Esophagus squamous epithelium (tissue), 5 donors: Measurements from ENCODE around the gene ZNF524. TPM values are rescaled to one million over a fixed set of nuclear protein-coding genes. Genes with fewer than 3 reads are reported as not detected.

Experiments used
- DNase-seq: peaks from one replicate; lab custom pipeline; 2025; lab: John Stamatoyannopoulos, UW
- H3K27ac ChIP-seq, 4 donors: fragments of 200-600 bp; sonication (generic); one replicate each; pipeline ENCODE4 v1.5.1; 2016 to 2019; ENCODE audit warnings: mild to moderate bottlenecking in 1 of 4
- H3K27me3 ChIP-seq, 4 donors: fragments of 200-600 bp; sonication (generic); 1 replicate in 3 of 4; 2 replicates in 1 of 4; pipeline versions ENCODE4 v1.5.1 to v1.6.0; 2017 to 2021; ENCODE audit warnings: antibody characterized with exemption in 1 of 4
- H3K36me3 ChIP-seq, 3 donors: fragments of 200-600 bp; sonication (generic); one replicate each; pipeline ENCODE4 v1.5.1; 2016 to 2019
- H3K4me1 ChIP-seq, 3 donors: fragments of 200-600 bp; sonication (generic); one replicate each; pipeline ENCODE4 v1.5.1; 2017 to 2019
- H3K4me3 ChIP-seq, 4 donors: fragments of 200-600 bp; sonication (generic); 1 replicate in 3 of 4; 2 replicates in 1 of 4; pipeline ENCODE4 v1.5.1; 2016 to 2019; ENCODE audit warnings: mild to moderate bottlenecking in 2 of 4, moderate library complexity in 1 of 4
- H3K9me3 ChIP-seq, 3 donors: fragments of 200-600 bp; sonication (generic); one replicate each; pipeline ENCODE4 v1.5.1; 2016 to 2019
- POLR2A ChIP-seq, 4 donors: fragments of 450-650 bp; IDR thresholded peaks; one replicate each; pipeline ENCODE4 v1.6.1; 2017; ENCODE audit warnings: antibody characterized with exemption in 4 of 4, mild to moderate bottlenecking in 4 of 4, moderate library complexity in 3 of 4
- WGBS, 2 donors: methylation state at CpG; one replicate each; pipeline ENCODE4 v1.1.5; 2018; 5-methylcytosine and 5-hydroxymethylcytosine counted together
- intact Hi-C: fragments of 100-400 bp; cut with DNase I; formaldehyde crosslinking; loops from one replicate; pipeline ENCODE4 v1.15.0; 2022
- total RNA-seq, 4 donors: library from RNA; depleted of rRNA; stranded (reverse); fragments of >200 nt; gene quantifications; one replicate each; pipeline ENCODE4 v1.1.0, GENCODE V29; 2016
- TF ChIP-seq, protein P1 (sequence below), 6 experiments: fragments of 450-650 bp in 4 of 6; fragments of 200-600 bp in 2 of 6; sonication (generic) in 2 of 6; IDR thresholded peaks; one replicate each; pipeline ENCODE4 v1.5.1; 2016 to 2019; ENCODE audit warnings: antibody characterized with exemption in 6 of 6, mild to moderate bottlenecking in 4 of 6, moderate library complexity in 4 of 6
- donor health status: DM: yes; HTN: yes; CAD: no.

ZNF524 gene
- total RNA-seq, 4 donors from 2014 or later = 17.7 to 25.9 (median 22.9) TPM

DNA sequence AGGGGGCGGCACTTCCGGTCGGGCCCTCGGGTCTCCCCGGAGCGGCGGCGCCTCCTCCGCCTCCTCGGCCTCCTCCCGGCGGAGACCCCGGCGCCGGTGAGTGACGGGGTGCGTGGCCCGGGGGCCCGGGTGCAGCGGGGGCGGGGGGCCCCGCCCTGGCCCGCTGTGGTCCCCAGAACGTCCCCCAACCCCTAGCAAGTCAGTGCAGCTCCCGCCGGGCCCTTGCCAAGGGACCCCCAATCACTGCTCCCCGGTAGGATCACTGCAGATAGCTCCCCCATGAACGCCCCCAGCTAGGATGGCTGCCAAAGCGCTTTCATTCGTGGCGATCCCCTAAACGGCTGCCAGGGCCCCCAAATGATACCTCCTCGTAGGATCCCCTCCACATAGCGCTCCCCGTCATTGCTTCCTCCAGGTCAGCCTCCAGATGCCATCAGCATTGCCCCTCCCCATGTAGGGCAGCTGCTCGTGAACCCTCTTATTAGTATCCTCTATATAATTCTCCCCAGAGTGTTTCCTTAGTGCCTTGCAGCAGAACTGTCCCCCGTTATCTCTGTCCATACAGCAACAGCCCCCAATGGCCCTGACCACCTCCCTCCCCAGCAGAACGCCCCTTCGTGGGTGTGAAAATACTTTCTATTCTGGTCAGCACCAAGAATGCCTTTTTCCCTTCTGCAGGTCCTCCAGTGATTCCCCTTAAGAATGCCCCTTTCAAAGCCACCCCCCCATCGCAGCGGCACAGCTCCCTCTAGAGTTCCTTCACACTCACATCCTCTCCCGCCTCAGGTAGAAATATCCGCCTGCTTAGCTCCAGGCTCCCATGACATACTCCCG lies 5.8 kb downstream of the ZNF524 start, which contains the start of gene ZNF865:
ZNF865 (plus strand) TSS at position 11 of the 834 bp plus-strand sequence. CDS start 7,972 bp downstream, outside the sequence.
- 1% methylated on average over 16 to 20 of the region's 44 CpGs for WGBS, 2 donors
- no peaks in the 10 kb centered on the region for H3K9me3 ChIP-seq
- peak within 1 kb of the TSS; percentile 77 to 86 (median 82) for H3K4me3 ChIP-seq
- TF ChIP-seq, protein P1, sequence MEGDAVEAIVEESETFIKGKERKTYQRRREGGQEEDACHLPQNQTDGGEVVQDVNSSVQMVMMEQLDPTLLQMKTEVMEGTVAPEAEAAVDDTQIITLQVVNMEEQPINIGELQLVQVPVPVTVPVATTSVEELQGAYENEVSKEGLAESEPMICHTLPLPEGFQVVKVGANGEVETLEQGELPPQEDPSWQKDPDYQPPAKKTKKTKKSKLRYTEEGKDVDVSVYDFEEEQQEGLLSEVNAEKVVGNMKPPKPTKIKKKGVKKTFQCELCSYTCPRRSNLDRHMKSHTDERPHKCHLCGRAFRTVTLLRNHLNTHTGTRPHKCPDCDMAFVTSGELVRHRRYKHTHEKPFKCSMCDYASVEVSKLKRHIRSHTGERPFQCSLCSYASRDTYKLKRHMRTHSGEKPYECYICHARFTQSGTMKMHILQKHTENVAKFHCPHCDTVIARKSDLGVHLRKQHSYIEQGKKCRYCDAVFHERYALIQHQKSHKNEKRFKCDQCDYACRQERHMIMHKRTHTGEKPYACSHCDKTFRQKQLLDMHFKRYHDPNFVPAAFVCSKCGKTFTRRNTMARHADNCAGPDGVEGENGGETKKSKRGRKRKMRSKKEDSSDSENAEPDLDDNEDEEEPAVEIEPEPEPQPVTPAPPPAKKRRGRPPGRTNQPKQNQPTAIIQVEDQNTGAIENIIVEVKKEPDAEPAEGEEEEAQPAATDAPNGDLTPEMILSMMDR (IDR thresholded peaks at IDR 0.05) = peak; percentile 58 to 76 (median 64)
- TF ChIP-seq POLR2A (IDR thresholded peaks at IDR 0.05) = no peak
- H3K4me1 ChIP-seq = peaks cover 27 to 69% (median 34%) of the 10 kb centered on the region in 3 donors
- no peaks in the 10 kb centered on the region for H3K27me3 ChIP-seq
- intact Hi-C loops = no loop called here
- no peak for DNase-seq
- H3K36me3 ChIP-seq = peaks cover 0 to 42% (median 11%) of the 10 kb centered on the region in 3 donors
- H3K27ac ChIP-seq = peak within 1 kb of the TSS; percentile 96 to 97 (median 97)

- peak overlapping the region; percentile 77 to 86 (median 82) for H3K4me3 ChIP-seq
- intact Hi-C loops = no loop called here
- WGBS, 2 donors = 18 to 25% methylated on average over 11 to 12 of the region's 12 CpGs
- peaks cover 0 to 43% (median 11%) of the 10 kb centered on the region in 3 donors for H3K36me3 ChIP-seq
- H3K27ac ChIP-seq = peak overlapping the region; percentile 96 to 97 (median 97)
- no peaks in the 10 kb centered on the region for H3K9me3 ChIP-seq
- peaks cover 22 to 69% (median 29%) of the 10 kb centered on the region in 3 donors for H3K4me1 ChIP-seq
- no peak for TF ChIP-seq POLR2A (IDR thresholded peaks at IDR 0.05)
- TF ChIP-seq, protein P1 (IDR thresholded peaks at IDR 0.05) = peak in 1 of 6 experiments; percentile 2
- no peak for DNase-seq
- no peaks in the 10 kb centered on the region for H3K27me3 ChIP-seq
These were observed 6.3 kb downstream of the ZNF524 start for GRCh38 chr19:55606471-55606787.

DNA sequence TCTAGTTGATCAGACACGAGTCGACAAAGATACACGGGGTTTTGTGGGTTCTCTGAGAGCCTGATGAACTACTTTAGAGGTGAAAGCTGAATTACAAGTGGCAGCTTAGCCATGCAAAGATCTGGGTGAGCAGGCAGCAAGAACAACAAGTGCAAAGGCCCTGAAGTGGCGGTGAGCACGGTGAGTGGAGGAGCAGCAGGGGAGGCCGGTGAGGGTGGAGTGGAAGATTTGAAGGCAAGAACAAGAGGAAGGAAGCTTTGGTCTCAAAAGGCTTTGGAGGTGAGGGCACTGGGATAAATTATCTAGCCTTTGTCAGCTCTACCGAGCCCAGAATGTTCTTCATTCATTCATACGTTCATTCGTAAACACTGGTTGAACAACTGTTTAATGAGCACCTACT lies 6.7 kb downstream of the ZNF524 start:
- peaks cover 18 to 69% (median 25%) of the 10 kb centered on the region in 3 donors for H3K4me1 ChIP-seq
- 62 to 70% methylated on average over 9 of the region's 9 CpGs for WGBS, 2 donors
- intact Hi-C loops = no loop called here
- TF ChIP-seq POLR2A (IDR thresholded peaks at IDR 0.05) = no peak
- TF ChIP-seq, protein P1 (IDR thresholded peaks at IDR 0.05) = no peak
- H3K27me3 ChIP-seq = no peaks in the 10 kb centered on the region
- peaks cover 0 to 46% (median 11%) of the 10 kb centered on the region in 3 donors for H3K36me3 ChIP-seq
- H3K4me3 ChIP-seq = peak overlapping the region in 2 of 4 donors; percentile 80 to 84
- H3K27ac ChIP-seq = peak overlapping the region in 3 of 4 donors; percentile 96 to 97 (median 97)
- H3K9me3 ChIP-seq = no peaks in the 10 kb centered on the region
- no peak for DNase-seq

GRCh38 chr19:55609326-55609725 lies 9.2 kb downstream of the ZNF524 start:
- H3K9me3 ChIP-seq = no peaks in the 10 kb centered on the region
- H3K4me1 ChIP-seq = peaks cover 14 to 48% (median 18%) of the 10 kb centered on the region in 3 donors
- H3K36me3 ChIP-seq = peaks cover 0 to 49% (median 3%) of the 10 kb centered on the region in 3 donors
- H3K27me3 ChIP-seq = no peaks in the 10 kb centered on the region
- TF ChIP-seq, protein P1 (IDR thresholded peaks at IDR 0.05) = no peak
- TF ChIP-seq POLR2A (IDR thresholded peaks at IDR 0.05) = no peak
- DNase-seq = no peak
- intact Hi-C loops = no loop called here
- 81 to 95% methylated on average over 4 to 5 of the region's 5 CpGs for WGBS, 2 donors
- no peak overlapping the region for H3K4me3 ChIP-seq
- H3K27ac ChIP-seq = no peak overlapping the region
